ENCODE results near the gene PLCH1. TPM values are rescaled to one million over a fixed set of nuclear protein-coding genes. Genes with fewer than 3 reads are reported as not detected.
A peak's percentile ranks its signal among the peaks of the same experiment; 100 is the strongest.

Gene PLCH1
- total and polyA plus RNA-seq, 9 of the 15 experiments (the other 6 are each of a cell fraction or from before 2014, with no cell fraction given): 0.17 to 0.62 (median 0.40) TPM

- TF ChIP-seq TRIM25 (IDR thresholded peaks at IDR 0.05; ENCODE audit: borderline replicate concordance): no peak
- TF ChIP-seq NFXL1 (CRISPR knock-in tag; IDR thresholded peaks at IDR 0.05): no peak
- TF ChIP-seq CBX5 (IDR thresholded peaks at IDR 0.05; ENCODE audit: borderline replicate concordance, low read depth): no peak
- peak; percentile 56; the same call in 1 of the 2 replicates for TF ChIP-seq MITF (IDR thresholded peaks at IDR 0.05)
- TF ChIP-seq KLF1 (tag; IDR thresholded peaks at IDR 0.05): no peak
- peak; percentile 65 for TF ChIP-seq MAFG (tag; conservative IDR thresholded peaks at IDR 0.05)
- TF ChIP-seq MIER1 (IDR thresholded peaks at IDR 0.05; ENCODE audit: low read depth): no peak
- peak; percentile 62; the same call in 1 of the 2 replicates for TF ChIP-seq BRD4 (IDR thresholded peaks at IDR 0.05)
- no peak for TF ChIP-seq TCFL5 (CRISPR knock-in tag; conservative IDR thresholded peaks at IDR 0.05)
- no peak for TF ChIP-seq ETV6 (IDR thresholded peaks at IDR 0.05; ENCODE audit: borderline replicate concordance in 1 of 2, low read depth in 2 of 2, low read length in 1 of 2)
- TF ChIP-seq ETV6 (CRISPR knock-in tag; IDR thresholded peaks at IDR 0.05; ENCODE audit: borderline replicate concordance): no peak
- peak; percentile 44 for TF ChIP-seq HDAC3 (IDR thresholded peaks at IDR 0.05; ENCODE audit: borderline replicate concordance, partially characterized antibody)
- TF ChIP-seq ZNF311 (CRISPR knock-in tag; IDR thresholded peaks at IDR 0.05): 0 out of 2 replicates have a peak, but pooled peaks have one; percentile 11
- no peak for TF ChIP-seq CGGBP1 (CRISPR knock-in tag; IDR thresholded peaks at IDR 0.05)
- no peak for TF ChIP-seq MCM3 (IDR thresholded peaks at IDR 0.05)
- no peak for TF ChIP-seq ZNF263 (CRISPR knock-in tag; IDR thresholded peaks at IDR 0.05; ENCODE audit: borderline replicate concordance)
- TF ChIP-seq ZNF586 (CRISPR knock-in tag; conservative IDR thresholded peaks at IDR 0.05): no peak
- TF ChIP-seq THRB (CRISPR knock-in tag; conservative IDR thresholded peaks at IDR 0.05): peak; percentile 87; the same call in 1 of the 2 replicates
- peak; percentile 49; the same call in 1 of the 2 replicates for TF ChIP-seq MYNN (IDR thresholded peaks at IDR 0.05)
- no peak for TF ChIP-seq MYNN (CRISPR knock-in tag; IDR thresholded peaks at IDR 0.05)
Measured at GRCh38 chr3:155334914-155335723, 409.8 kb downstream of the PLCH1 start (continued).

All from K562 (cell line).